T-helper 2 cell treated with Interferon-gamma antibody and Interleukin-4, amounts not matched to agents 5 μg/mL and 100 μg/mL, for 36 hours (primary cell): ENCODE results near the gene VPREB3.

Source experiments
- DNase-seq: peaks from one replicate; pipeline ENCODE4 v3.0.0; 2021; ENCODE audit warnings: low spot score
- H3K27ac Mint-ChIP-seq: one replicate; pipeline ENCODE4 v1.8.0; 2021; ENCODE audit warnings: mild to moderate bottlenecking, mixed read lengths
- H3K27me3 Mint-ChIP-seq: one replicate; pipeline ENCODE4 v1.8.0; 2021; ENCODE audit warnings: low read depth, mixed read lengths
- H3K36me3 Mint-ChIP-seq: one replicate; pipeline ENCODE4 v1.8.0; 2021; ENCODE audit warnings: low read depth, mixed read lengths
- H3K4me1 Mint-ChIP-seq: one replicate; pipeline ENCODE4 v1.8.0; 2021; ENCODE audit warnings: low read depth, mixed read lengths
- H3K4me3 Mint-ChIP-seq: one replicate; pipeline ENCODE4 v1.8.0; 2022; ENCODE audit warnings: mild to moderate bottlenecking, moderate library complexity, mixed read lengths
- H3K9me3 Mint-ChIP-seq: one replicate; pipeline ENCODE4 v1.8.0; 2021; ENCODE audit warnings: mixed read lengths

Gene VPREB3

DNA sequence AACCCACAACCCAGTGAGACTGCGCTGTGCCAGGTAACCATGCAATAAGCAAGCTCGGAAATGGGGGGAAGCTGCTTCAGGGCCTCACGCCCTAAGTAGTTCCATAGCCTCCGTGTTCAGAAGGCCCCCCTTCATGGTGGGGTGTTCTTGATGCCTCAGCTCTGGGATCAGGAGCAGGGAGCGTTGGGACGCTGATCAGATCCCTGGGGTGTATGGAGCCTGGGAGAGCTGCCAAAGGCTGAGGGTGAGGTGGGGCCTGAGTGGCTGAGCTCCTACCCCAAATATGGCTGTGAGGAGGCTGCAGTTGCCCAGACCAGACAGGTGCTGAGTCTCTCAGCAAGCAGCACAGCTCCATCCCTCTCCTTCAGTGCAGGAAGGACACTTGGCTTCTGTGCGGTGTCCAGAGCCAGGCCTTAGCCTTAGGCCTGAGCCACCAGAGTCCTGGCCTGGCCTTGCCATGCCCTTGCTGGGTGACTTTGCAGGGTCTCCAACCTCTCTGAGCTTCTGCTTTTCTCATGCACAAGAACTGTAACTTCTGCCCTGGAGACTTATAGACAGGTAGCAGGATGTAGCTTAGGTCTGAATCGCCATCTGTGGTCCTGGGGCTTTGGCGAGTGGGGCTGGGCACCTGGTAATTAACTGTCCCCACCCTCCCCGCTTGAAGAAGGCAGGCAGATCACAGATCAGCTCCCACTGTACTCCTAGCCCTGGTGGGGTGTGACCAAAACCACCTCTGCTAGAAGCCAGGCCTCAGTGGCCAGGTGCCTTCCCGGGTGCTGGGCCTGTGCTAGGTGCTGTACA lies 23.8 kb upstream of the VPREB3 start:
- Mint-ChIP-seq H3K27me3 (peaks cover 11% of the 10 kb centered on the region), H3K36me3 (no peaks in the 10 kb centered on the region), H3K27ac (no peak overlapping the region)

DNA sequence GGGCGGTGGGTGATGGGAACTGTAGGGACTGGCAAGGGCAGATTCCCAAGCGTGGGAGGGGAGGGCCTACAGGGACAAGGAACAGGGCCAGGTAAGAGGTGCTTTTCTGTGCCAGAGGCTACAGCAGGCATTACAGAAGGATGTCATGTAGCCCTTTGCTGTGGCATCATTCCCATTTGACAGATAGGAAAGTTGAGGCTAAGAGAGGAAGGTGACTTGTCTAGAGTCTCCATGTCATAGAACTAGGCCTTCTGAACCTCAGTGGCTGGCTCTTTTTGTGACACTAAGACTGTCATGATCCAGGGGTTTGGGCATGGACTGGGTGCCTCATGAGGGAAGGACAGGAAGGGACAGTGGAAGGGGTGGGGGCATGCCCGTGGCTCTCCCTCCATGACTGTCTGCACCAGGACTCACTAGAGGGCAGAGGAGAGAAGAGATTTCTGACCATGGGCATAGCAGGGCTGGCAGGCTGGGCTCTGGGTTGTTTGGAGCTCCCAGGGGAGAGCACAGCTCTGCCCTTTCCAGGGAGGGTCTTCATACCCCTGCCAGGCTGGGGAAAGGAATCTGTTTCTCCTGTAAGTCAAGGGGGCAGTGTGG lies 21.7 kb upstream of the VPREB3 start:
- H3K27me3 Mint-ChIP-seq, result peaks cover 13% of the 10 kb centered on the region
- no peak overlapping the region for H3K4me3 Mint-ChIP-seq
- peaks cover 5% of the 10 kb centered on the region for H3K4me1 Mint-ChIP-seq
- DNase-seq, result no peak
- H3K27ac Mint-ChIP-seq, result no peak overlapping the region
- no peaks in the 10 kb centered on the region for H3K9me3 Mint-ChIP-seq
- H3K36me3 Mint-ChIP-seq, result no peaks in the 10 kb centered on the region

More for the DNA sequence above, 23.8 kb upstream of the VPREB3 start:
- Mint-ChIP-seq H3K4me3 (no peak overlapping the region), H3K4me1 (no peaks in the 10 kb centered on the region), H3K9me3 (no peaks in the 10 kb centered on the region)
- DNase-seq, result no peak

DNA sequence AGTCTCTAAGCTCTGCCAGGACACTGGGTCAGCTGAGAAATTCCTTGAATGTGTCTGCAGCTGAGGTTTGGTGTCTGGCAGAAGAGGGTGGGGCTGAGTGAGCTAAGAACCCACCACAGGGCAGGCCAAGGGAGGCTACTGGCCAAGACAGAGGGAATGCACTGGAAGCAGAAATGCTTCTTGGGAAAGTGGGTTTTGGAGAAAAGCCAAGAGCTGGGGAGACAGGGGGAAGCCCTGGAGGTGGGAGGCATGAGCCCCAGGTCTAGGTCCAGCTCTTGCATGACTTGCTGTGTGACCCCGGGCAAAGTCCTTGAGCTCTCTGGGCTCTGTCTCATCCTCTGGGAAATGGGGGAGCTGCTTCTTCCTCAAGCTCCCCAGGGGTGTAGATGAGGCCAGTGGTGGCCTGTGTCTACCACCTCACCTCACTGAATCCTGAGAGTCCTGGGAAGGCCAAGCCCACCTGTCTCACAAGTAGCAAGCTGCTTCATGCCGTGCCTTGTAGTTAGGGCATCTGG lies 20.8 kb upstream of the VPREB3 start:
- H3K9me3 Mint-ChIP-seq, result no peaks in the 10 kb centered on the region
- no peak for DNase-seq
- no peaks in the 10 kb centered on the region for H3K36me3 Mint-ChIP-seq
- H3K27ac Mint-ChIP-seq, result no peak overlapping the region
- H3K4me3 Mint-ChIP-seq, result no peak overlapping the region
- peaks cover 13% of the 10 kb centered on the region for H3K27me3 Mint-ChIP-seq
- H3K4me1 Mint-ChIP-seq, result peaks cover 6% of the 10 kb centered on the region

DNA sequence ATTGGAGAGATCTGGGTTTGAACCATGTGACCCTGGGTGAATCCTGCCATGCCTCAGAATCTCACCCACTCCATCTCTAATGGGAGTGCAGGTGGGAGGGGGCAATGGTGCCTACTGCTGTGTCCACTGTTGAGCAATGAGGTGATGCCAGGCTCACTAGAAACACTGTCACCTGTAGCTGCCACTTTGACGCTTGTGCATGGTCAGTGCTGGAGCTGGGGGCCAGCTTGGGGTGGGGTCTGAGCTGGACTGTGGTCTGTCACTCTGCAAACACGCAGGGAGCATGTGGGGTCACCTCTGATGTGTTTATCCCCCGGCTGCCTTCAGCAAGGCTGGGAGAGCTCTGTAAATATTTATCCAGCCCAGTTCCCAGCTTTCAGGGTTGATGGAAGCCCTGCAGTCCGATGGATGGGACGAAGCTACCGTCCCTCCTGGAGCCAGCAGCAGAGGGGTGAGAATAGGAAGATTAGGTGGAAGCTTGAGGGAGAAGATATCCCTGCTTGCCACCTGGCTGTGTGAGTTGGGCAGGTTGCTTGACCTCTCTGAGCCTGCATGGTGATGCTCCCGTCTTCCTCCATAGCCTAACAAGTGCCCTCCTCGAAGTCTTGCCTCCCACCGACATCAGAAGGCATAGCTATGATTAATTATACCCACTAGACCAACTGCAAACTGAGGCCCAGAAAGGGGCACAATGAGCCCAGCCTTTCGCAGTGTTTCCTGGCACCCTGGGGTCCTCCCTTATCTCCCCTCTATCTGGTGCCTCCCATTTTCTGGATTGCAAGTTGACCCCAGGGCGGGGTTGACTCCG lies 20.1 kb upstream of the VPREB3 start:
- Mint-ChIP-seq H3K27ac (no peak overlapping the region), H3K9me3 (no peaks in the 10 kb centered on the region), H3K4me3 (no peak overlapping the region), H3K4me1 (peaks cover 6% of the 10 kb centered on the region), H3K36me3 (no peaks in the 10 kb centered on the region), H3K27me3 (peaks cover 13% of the 10 kb centered on the region)
- DNase-seq, result no peak

DNA sequence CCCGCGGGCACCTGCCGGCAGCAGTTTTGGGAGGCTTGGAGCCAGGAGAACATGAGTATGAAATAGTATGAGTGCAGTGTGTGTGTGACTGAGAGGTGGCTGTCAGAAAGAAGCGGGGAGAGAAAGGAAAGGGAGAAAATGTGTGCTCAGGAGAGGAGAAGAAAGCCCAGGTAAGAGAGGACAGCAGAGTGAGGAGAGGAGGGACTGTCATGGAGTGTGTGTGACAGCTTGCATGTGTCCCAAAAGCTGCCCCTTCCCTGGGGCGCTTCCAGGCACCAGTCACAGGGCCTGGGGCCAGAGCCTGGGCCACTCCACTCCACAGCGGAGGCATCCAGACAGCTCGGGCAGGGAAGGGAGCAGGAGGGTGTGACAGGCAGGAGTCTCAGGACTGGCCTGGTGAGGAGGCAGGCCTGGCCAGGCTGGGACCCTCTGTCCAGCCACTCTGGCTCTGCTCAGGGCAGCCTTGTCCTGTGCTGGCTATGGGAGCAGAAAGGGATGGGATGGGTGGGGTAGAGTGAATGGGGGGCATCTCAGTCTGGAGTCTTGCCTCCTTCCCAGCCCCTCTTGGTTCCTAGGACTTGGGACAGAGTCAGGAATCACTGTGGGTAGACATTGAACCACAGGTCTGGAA lies 19.4 kb upstream of the VPREB3 start:
- Mint-ChIP-seq H3K4me3 (peak overlapping the region; percentile 0), H3K27me3 (peaks cover 13% of the 10 kb centered on the region), H3K36me3 (no peaks in the 10 kb centered on the region), H3K9me3 (no peaks in the 10 kb centered on the region), H3K4me1 (peaks cover 6% of the 10 kb centered on the region), H3K27ac (no peak overlapping the region)
- no peak for DNase-seq

DNA sequence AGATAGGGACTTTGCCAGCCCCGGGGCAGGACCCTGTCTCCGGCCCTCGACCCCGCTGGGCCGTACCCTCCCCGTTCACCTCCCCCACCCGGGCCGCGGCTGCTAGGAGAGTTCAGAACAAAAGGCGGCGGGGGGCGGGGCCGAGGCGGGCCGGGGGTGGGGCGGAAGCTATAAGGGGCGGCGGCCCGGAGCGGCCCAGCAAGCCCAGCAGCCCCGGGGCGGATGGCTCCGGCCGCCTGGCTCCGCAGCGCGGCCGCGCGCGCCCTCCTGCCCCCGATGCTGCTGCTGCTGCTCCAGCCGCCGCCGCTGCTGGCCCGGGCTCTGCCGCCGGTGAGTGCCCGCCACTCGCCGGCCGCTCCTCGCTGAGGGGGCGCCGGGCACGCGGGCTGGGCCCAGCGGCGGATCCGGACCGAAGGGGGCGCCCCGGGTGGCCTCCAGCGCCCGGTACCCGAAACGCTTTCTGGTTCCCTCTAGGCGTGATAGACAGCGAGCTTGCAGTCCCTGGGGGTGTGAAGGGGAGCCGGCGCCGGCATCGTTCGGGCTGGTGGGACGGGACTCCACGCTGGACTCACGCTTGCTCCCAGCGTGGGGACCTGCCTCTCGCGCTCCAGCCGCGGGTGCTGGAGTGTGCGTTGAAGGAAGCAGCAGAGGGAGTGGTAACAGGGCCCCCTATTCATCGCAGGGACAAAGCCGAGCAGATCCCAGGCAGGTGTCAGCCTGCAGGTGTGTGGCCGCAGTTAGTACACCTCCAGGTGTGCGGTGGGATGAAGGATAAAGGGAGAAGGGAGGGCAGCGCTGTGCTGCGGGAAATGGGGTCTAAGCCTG lies 18.6 kb upstream of the VPREB3 start, which contains the start of gene MMP11:
Gene MMP11 (plus strand): TSS at position 201 of the 825 bp plus-strand sequence. CDS start 22 bp downstream, at position 223.
- Mint-ChIP-seq H3K4me1 (peaks cover 6% of the 10 kb centered on the region), H3K4me3 (peak within 1 kb of the TSS; percentile 75), H3K27me3 (peaks cover 13% of the 10 kb centered on the region), H3K36me3 (no peaks in the 10 kb centered on the region), H3K27ac (no peak within 1 kb of the TSS), H3K9me3 (no peaks in the 10 kb centered on the region)
- peak; percentile 25 for DNase-seq

DNA sequence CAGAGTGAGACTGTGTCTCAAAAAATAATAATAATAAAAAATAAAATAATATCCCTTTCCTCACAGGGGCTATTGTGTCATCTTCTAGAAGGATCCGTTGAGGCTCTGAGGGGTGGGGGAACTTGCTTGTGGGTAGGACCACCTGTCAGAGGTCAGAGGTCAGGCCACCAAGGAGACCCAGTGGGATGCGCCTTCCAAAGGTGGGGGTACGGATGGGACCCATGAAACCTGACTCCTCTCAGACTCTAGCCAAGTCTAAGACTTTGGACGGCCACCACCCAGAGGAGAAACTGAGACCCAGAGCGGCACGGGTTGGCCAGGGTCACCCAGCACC lies 18.1 kb upstream of the VPREB3 start:
- DNase-seq, result no peak
- H3K36me3 Mint-ChIP-seq, result no peaks in the 10 kb centered on the region
- peak overlapping the region; percentile 75 for H3K4me3 Mint-ChIP-seq
- no peaks in the 10 kb centered on the region for H3K9me3 Mint-ChIP-seq
- no peak overlapping the region for H3K27ac Mint-ChIP-seq
- peaks cover 6% of the 10 kb centered on the region for H3K4me1 Mint-ChIP-seq
- H3K27me3 Mint-ChIP-seq, result peaks cover 13% of the 10 kb centered on the region

DNA sequence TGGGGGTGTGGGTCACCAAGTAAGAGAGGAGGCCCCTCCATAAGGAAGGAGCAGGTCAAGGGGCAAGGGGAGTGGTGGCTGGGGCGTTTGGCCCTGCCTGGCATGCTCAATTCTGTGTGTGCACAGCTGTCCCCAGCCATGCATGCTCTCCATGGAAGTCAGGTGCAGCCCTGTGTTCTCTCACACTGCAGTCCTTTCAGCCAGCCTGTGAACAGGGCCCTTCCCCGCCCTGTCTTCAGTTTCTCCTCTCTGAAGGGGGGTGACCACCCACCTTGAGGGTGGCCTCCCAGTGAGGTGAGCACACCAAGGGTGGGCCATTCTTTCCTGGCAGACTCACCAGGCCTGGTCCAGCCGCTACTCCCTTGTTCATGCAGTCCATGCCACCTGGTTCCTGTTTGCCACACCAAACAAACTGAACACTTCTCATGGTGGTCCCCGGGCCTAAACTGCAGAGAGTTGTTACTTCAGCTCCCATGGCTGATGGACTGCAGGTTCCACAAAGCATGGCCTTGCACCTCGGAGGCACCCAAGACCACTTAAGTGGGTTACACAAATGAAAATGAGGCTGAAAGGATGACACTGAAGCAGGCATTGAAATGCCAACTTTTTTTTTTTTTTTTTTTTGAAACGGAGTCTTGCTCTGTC lies 15.2 kb upstream of the VPREB3 start:
- Mint-ChIP-seq H3K36me3 (no peaks in the 10 kb centered on the region), H3K27ac (no peak overlapping the region), H3K4me1 (peaks cover 19% of the 10 kb centered on the region), H3K9me3 (no peaks in the 10 kb centered on the region), H3K27me3 (peaks cover 8% of the 10 kb centered on the region), H3K4me3 (peak overlapping the region; percentile 38)
- no peak for DNase-seq

DNA sequence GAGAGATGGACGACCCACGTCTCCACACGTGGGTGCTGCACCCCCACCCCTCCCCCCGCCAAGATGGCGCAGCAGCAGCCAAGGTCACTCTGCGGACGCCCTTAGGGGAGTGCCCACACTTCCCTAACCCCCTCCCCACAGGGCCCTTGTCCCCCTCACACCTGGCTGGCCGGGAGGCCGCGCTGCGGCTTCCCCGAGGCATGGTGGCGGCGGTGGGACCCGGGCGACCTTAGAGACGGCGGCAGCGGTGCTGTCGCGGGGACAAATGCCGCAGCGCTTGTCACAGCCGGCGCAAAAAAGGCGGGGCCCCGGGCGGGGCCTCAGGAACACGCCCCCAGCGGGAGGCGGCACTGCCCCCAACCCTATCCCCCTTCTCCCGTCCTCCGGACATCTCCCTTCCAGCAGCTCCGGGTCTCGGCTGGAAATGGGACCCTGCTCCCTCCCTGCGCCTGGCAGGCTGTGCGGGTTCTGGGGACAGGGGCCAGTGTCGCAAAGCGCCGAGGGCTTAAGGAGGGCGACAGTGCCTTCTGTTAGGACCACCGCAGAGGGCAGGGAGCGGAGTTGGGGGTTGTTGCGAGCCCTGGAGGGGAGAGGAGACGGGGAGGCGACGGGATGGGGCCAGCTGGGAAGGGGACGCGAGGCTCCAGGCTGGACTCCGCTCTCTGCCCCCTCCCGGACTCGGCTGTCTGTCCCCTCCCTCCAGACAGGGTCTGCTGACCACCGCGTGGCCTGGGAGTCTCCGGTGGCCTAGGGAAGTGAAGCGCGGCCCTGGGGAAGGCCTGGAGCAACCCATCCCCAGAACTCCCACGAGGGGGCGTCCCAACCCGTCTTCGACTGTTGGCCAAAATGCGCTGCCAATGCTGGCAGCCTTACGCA lies 13.7 kb upstream of the VPREB3 start, which contains the start of gene CHCHD10:
Gene CHCHD10 (minus strand): TSS at position 300 of the 876 bp plus-strand sequence. CDS start 98 bp downstream, at position 202.
- Mint-ChIP-seq H3K4me1 (peaks cover 25% of the 10 kb centered on the region), H3K9me3 (no peaks in the 10 kb centered on the region), H3K4me3 (peak within 1 kb of the TSS; percentile 82), H3K27ac (peak within 1 kb of the TSS; percentile 63), H3K36me3 (no peaks in the 10 kb centered on the region), H3K27me3 (peaks cover 2% of the 10 kb centered on the region)
- DNase-seq, result peak; percentile 80

DNA sequence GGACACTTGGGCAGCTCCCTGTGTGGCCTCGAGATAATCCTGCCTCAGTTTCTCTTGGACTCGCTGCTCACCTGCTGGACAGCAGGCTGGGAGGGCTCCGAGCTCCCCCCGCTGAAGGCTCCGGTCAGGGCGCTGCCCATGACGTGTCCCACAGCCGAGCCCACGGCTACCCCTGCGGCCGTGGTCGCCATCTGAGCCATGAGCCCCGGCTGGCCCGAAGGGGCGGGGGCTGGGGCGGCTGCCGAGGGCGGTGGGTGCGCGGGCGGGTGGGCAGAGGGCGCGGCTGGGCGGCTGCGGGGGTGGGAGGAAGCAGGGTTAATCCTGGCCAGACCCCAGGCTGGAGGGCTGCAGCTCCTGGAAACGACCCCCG lies 13.1 kb upstream of the VPREB3 start:
- peak overlapping the region; percentile 45 for H3K27ac Mint-ChIP-seq
- no peak for DNase-seq
- H3K4me1 Mint-ChIP-seq, result peaks cover 28% of the 10 kb centered on the region
- peaks cover under 1% of the 10 kb centered on the region for H3K27me3 Mint-ChIP-seq
- H3K4me3 Mint-ChIP-seq, result peak overlapping the region; percentile 71
- no peaks in the 10 kb centered on the region for H3K9me3 Mint-ChIP-seq
- H3K36me3 Mint-ChIP-seq, result no peaks in the 10 kb centered on the region

DNA sequence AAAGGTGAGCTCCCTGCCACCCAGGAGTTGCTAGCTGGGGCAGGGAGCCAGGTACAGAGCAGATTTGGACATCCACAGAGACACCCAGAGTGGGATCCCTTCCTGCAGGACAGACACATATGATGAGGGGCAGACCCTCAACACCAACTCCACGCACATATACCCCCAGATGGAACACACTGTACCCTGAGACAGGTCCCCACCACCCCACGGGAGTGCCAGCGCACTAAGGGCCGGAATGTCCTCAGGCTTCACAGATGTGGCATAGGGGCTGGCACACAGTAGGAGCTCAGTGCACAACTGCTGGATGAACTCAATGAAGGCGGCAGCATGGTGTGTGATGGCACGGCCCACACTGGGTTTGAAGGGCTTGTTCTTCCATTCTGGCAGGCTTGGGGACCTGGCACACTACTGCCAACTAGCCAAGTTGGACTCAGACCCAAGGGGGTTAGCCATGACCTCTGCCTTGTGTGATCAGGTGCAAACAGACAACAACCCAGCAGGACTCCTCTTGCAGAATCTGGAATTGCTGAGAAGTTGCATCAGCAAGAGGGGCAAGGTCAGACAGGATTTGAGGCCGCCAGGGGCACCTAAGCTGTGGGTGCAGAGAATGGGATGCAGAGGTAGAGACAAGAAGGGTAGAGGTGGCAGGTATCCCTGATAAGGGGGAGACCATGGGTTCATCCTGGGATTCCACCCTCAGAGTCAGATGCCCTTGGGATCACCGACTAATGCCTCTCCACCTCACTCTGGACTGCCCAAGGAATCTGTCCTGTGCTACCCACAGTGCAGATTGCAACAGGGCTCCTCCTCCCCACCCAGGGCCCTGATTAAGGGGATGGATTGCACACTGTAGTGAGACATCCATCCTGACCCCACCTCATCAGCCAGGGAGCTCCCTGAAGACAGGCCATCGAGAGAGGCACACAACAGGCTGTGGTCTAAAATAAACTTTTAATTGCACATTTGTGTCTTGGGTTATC lies 11.0 kb upstream of the VPREB3 start:
- no peaks in the 10 kb centered on the region for H3K9me3 Mint-ChIP-seq
- H3K4me3 Mint-ChIP-seq, result no peak overlapping the region
- no peak for DNase-seq
- peak overlapping the region; percentile 53 for H3K27ac Mint-ChIP-seq
- H3K27me3 Mint-ChIP-seq, result no peaks in the 10 kb centered on the region
- H3K4me1 Mint-ChIP-seq, result peaks cover 24% of the 10 kb centered on the region
- H3K36me3 Mint-ChIP-seq, result no peaks in the 10 kb centered on the region
